GM12878 (cell line): ENCODE results near the gene SORT1. TPM values are rescaled to one million over a fixed set of nuclear protein-coding genes. Genes with fewer than 3 reads are reported as not detected.
A peak's percentile ranks its signal among the peaks of the same experiment; 100 is the strongest.

Experiments used
- BCL11A ChIP-seq: IDR thresholded peaks from 2 replicates; pipeline ENCODE4 v1.6.1; 2011; ENCODE audit warnings: low read depth, low read length
- BHLHE40 ChIP-seq, 2 experiments: fragments of 450-650 bp in 1 of 2; IDR thresholded peaks; 2 replicates each; pipeline ENCODE4 v1.6.1; 2011 to 2017; ENCODE audit warnings: low read depth in 2 of 2, borderline replicate concordance in 1 of 2, improper control_type of control experiment in 1 of 2, low read length in 1 of 2, mild to moderate bottlenecking in 1 of 2
- FOS ChIP-seq: IDR thresholded peaks from 3 replicates; pipeline ENCODE4 v1.6.1; 2011; ENCODE audit warnings: borderline replicate concordance; ENCODE audit not compliant: insufficient read length; ENCODE audit errors: extremely low read depth
- FOXK2 ChIP-seq: fragments of 450-650 bp; IDR thresholded peaks from 2 replicates; pipeline ENCODE4 v1.6.1; 2017; ENCODE audit warnings: mild to moderate bottlenecking, moderate library complexity
- FOXM1 ChIP-seq: IDR thresholded peaks from 2 replicates; pipeline ENCODE4 v1.6.1; 2012; ENCODE audit warnings: low read depth, mild to moderate bottlenecking, inconsistent platforms, low read length, moderate library complexity
- HCFC1 ChIP-seq: fragments of 150-350 bp; IDR thresholded peaks from 2 replicates; pipeline ENCODE4 v1.6.1; 2014; ENCODE audit warnings: low read length
- HDAC2 ChIP-seq: fragments of 200-600 bp; sonication (generic); IDR thresholded peaks from 2 replicates; pipeline ENCODE4 v1.6.1; 2017
- MTA2 ChIP-seq: fragments of 450-650 bp; IDR thresholded peaks from 2 replicates; pipeline ENCODE4 v1.6.1; 2016; ENCODE audit warnings: low read depth, mild to moderate bottlenecking, moderate library complexity
- MXI1 ChIP-seq: fragments of 150-350 bp; IDR thresholded peaks from 2 replicates; pipeline ENCODE4 v1.6.1; 2011; ENCODE audit warnings: low read depth, mild to moderate bottlenecking, inconsistent platforms, low read length, improper control_type of control experiment
- NR2C1 ChIP-seq: fragments of 450-650 bp; IDR thresholded peaks from 2 replicates; pipeline ENCODE4 v1.6.1; 2017; ENCODE audit warnings: antibody characterized with exemption, mild to moderate bottlenecking, moderate library complexity
- POLR2A ChIP-seq: IDR thresholded peaks from 2 replicates; pipeline ENCODE4 v1.6.1; 2011; ENCODE audit warnings: low read depth, mild to moderate bottlenecking, low read length
- POU2F2 ChIP-seq: IDR thresholded peaks from 3 replicates; pipeline ENCODE4 v1.6.1; 2011; ENCODE audit warnings: low read depth, mild to moderate bottlenecking, low read length, borderline replicate concordance
- RAD51 ChIP-seq: fragments of 450-650 bp; IDR thresholded peaks from 2 replicates; pipeline ENCODE4 v1.6.1; 2016; ENCODE audit warnings: moderate library complexity, mild to moderate bottlenecking, inconsistent platforms
- RFX5 ChIP-seq: IDR thresholded peaks from 2 replicates; pipeline ENCODE4 v1.6.1; 2011; ENCODE audit warnings: low read depth, low read length, improper control_type of control experiment
- STAT3 ChIP-seq: IDR thresholded peaks from 2 replicates; pipeline ENCODE4 v1.6.1; 2011; ENCODE audit warnings: low read depth, low read length, improper control_type of control experiment
- TAF1 ChIP-seq: IDR thresholded peaks from 2 replicates; pipeline ENCODE4 v1.6.1; 2011; ENCODE audit warnings: mild to moderate bottlenecking, low read depth, low read length, borderline replicate concordance
- WRNIP1 ChIP-seq: IDR thresholded peaks from 2 replicates; pipeline ENCODE4 v1.6.1; 2011; ENCODE audit warnings: low read depth, low read length, improper control_type of control experiment, borderline replicate concordance
- ZNF217 ChIP-seq: fragments of 450-650 bp; IDR thresholded peaks from 2 replicates; pipeline ENCODE4 v1.6.1; 2017; ENCODE audit warnings: antibody characterized with exemption, mild to moderate bottlenecking
- polyA plus RNA-seq, 11 experiments: library from polyadenylated mRNA; depleted of rRNA in 4 of 11; unstranded in 6 of 11; stranded (reverse) in 5 of 11; fragments of >200 nt; fragmentation: Nextera tagmentation in 4 of 11; fragmentation: Illumina TruSeq in 1 of 11; extraction: Ambion mirVana in 4 of 11; extraction: Trizol in 1 of 11; gene quantifications; 1 replicate in 1 of 11; 2 replicates in 10 of 11; pipeline versions ENCODE4 v1.2.1 to v1.2.3, GENCODE V29; 2011 to 2016; ENCODE audit warnings: inconsistent platforms in 2 of 11, missing spikeins in 2 of 11, low read depth in 1 of 11
- total RNA-seq, 4 experiments: library from RNA; depleted of rRNA in 3 of 4; stranded (reverse); fragments of >200 nt in 3 of 4; fragmentation: Illumina TruSeq in 1 of 4; extraction: Trizol in 1 of 4; gene quantifications; 2 replicates each; pipeline versions ENCODE4 v1.2.1 to v1.2.3, GENCODE V29; 2013 to 2021
- TF ChIP-seq, protein P1 (sequence below): IDR thresholded peaks from 2 replicates; pipeline ENCODE4 v1.6.1; 2012; ENCODE audit warnings: mild to moderate bottlenecking, low read depth, low read length
- TF ChIP-seq, protein P2 (sequence below): IDR thresholded peaks from 2 replicates; pipeline ENCODE4 v1.6.1; 2011; ENCODE audit warnings: borderline replicate concordance, low read depth, mild to moderate bottlenecking, moderate library complexity, low read length; ENCODE audit not compliant: insufficient read depth, poor library complexity, severe bottlenecking
- TF ChIP-seq, protein P3 (sequence below): fragments of 450-650 bp; IDR thresholded peaks from 2 replicates; pipeline ENCODE4 v1.6.1; 2016; ENCODE audit warnings: mild to moderate bottlenecking
- TF ChIP-seq, protein P4 (sequence below): IDR thresholded peaks from 2 replicates; pipeline ENCODE4 v1.6.1; 2011; ENCODE audit warnings: borderline replicate concordance, low read depth, mild to moderate bottlenecking, moderate library complexity, mixed read lengths, low read length; ENCODE audit not compliant: insufficient read depth; ENCODE audit errors: extremely low read length
- TF ChIP-seq, protein P5 (sequence below): fragments of 450-650 bp; conservative IDR thresholded peaks from 2 replicates; pipeline ENCODE4 v1.6.1; 2017; ENCODE audit warnings: mild to moderate bottlenecking, moderate library complexity

SORT1 gene
- total and polyA plus RNA-seq, 10 of the 15 experiments (the other 5 are each of a cell fraction or from before 2014, with no cell fraction given) = 0.06 to 1.9 (median 0.33) TPM; not detected in 1

DNA sequence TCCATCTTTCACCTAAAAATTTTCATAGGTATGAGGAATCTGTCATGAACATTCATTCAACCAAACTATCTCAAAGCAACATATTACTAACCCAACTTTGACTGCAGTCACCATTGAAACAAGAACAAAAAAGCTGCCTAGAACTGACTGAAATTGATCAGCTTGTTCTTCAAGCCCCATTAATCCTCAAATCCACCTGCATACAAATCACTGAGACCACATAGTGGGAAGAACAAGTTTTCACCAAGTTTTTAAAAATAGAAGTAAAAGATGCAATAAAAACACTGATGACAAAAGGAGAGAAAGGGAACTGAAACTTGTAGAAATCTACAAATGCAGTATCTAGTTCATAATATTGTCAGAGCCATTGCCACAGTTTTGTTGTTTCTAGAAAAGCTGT is 6.1 kb downstream of the SORT1 start (continued):
- TF ChIP-seq TAF1 = no peak
- peak; percentile 84 for TF ChIP-seq FOXM1
- TF ChIP-seq, protein P1, sequence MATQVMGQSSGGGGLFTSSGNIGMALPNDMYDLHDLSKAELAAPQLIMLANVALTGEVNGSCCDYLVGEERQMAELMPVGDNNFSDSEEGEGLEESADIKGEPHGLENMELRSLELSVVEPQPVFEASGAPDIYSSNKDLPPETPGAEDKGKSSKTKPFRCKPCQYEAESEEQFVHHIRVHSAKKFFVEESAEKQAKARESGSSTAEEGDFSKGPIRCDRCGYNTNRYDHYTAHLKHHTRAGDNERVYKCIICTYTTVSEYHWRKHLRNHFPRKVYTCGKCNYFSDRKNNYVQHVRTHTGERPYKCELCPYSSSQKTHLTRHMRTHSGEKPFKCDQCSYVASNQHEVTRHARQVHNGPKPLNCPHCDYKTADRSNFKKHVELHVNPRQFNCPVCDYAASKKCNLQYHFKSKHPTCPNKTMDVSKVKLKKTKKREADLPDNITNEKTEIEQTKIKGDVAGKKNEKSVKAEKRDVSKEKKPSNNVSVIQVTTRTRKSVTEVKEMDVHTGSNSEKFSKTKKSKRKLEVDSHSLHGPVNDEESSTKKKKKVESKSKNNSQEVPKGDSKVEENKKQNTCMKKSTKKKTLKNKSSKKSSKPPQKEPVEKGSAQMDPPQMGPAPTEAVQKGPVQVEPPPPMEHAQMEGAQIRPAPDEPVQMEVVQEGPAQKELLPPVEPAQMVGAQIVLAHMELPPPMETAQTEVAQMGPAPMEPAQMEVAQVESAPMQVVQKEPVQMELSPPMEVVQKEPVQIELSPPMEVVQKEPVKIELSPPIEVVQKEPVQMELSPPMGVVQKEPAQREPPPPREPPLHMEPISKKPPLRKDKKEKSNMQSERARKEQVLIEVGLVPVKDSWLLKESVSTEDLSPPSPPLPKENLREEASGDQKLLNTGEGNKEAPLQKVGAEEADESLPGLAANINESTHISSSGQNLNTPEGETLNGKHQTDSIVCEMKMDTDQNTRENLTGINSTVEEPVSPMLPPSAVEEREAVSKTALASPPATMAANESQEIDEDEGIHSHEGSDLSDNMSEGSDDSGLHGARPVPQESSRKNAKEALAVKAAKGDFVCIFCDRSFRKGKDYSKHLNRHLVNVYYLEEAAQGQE = no peak
- TF ChIP-seq FOS = no peak
- TF ChIP-seq, protein P2, sequence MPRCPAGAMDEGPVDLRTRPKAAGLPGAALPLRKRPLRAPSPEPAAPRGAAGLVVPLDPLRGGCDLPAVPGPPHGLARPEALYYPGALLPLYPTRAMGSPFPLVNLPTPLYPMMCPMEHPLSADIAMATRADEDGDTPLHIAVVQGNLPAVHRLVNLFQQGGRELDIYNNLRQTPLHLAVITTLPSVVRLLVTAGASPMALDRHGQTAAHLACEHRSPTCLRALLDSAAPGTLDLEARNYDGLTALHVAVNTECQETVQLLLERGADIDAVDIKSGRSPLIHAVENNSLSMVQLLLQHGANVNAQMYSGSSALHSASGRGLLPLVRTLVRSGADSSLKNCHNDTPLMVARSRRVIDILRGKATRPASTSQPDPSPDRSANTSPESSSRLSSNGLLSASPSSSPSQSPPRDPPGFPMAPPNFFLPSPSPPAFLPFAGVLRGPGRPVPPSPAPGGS = no peak
- no peak for TF ChIP-seq HDAC2
- no peak for TF ChIP-seq FOXK2
- TF ChIP-seq POU2F2 = 0 out of 3 replicates have a peak, but pooled peaks have one; percentile 31
- TF ChIP-seq POLR2A = no peak
- TF ChIP-seq STAT3 = no peak; the same call in 1 of the 2 replicates
- TF ChIP-seq HCFC1 = no peak
- no peak for TF ChIP-seq RAD51
- TF ChIP-seq, protein P3, sequence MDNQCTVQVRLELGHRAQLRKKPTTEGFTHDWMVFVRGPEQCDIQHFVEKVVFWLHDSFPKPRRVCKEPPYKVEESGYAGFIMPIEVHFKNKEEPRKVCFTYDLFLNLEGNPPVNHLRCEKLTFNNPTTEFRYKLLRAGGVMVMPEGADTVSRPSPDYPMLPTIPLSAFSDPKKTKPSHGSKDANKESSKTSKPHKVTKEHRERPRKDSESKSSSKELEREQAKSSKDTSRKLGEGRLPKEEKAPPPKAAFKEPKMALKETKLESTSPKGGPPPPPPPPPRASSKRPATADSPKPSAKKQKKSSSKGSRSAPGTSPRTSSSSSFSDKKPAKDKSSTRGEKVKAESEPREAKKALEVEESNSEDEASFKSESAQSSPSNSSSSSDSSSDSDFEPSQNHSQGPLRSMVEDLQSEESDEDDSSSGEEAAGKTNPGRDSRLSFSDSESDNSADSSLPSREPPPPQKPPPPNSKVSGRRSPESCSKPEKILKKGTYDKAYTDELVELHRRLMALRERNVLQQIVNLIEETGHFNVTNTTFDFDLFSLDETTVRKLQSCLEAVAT = 0 out of 2 replicates have a peak, but pooled peaks have one; percentile 33
- TF ChIP-seq, protein P4, sequence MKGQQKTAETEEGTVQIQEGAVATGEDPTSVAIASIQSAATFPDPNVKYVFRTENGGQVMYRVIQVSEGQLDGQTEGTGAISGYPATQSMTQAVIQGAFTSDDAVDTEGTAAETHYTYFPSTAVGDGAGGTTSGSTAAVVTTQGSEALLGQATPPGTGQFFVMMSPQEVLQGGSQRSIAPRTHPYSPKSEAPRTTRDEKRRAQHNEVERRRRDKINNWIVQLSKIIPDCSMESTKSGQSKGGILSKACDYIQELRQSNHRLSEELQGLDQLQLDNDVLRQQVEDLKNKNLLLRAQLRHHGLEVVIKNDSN = no peak
- TF ChIP-seq BHLHE40 (IDR thresholded peaks at IDR 0.05; ENCODE audit: borderline replicate concordance in 1 of 2, low read depth in 2 of 2, low read length in 1 of 2) = 0 out of 4 replicates have a peak, but pooled peaks of 1 of the 2 experiments have one; percentile 40
- TF ChIP-seq WRNIP1 = no peak
- TF ChIP-seq, protein P5, sequence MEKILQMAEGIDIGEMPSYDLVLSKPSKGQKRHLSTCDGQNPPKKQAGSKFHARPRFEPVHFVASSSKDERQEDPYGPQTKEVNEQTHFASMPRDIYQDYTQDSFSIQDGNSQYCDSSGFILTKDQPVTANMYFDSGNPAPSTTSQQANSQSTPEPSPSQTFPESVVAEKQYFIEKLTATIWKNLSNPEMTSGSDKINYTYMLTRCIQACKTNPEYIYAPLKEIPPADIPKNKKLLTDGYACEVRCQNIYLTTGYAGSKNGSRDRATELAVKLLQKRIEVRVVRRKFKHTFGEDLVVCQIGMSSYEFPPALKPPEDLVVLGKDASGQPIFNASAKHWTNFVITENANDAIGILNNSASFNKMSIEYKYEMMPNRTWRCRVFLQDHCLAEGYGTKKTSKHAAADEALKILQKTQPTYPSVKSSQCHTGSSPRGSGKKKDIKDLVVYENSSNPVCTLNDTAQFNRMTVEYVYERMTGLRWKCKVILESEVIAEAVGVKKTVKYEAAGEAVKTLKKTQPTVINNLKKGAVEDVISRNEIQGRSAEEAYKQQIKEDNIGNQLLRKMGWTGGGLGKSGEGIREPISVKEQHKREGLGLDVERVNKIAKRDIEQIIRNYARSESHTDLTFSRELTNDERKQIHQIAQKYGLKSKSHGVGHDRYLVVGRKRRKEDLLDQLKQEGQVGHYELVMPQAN = no peak
- no peak for TF ChIP-seq MXI1
- peak; percentile 83 for TF ChIP-seq MTA2
- peak; percentile 6; the same call in 1 of the 2 replicates for TF ChIP-seq BCL11A
- no peak for TF ChIP-seq NR2C1
- TF ChIP-seq RFX5 = no peak
- TF ChIP-seq ZNF217 = peak; percentile 91
